Prostate gland (tissue), 2 donors: Measurements from ENCODE around the gene BAAT. TPM values are rescaled to one million over a fixed set of nuclear protein-coding genes. Genes with fewer than 3 reads are reported as not detected.

Source experiments
- DNase-seq: peaks from one replicate; pipeline ENCODE4 v3.0.0-alpha.2; 2019; ENCODE audit warnings: low spot score
- H3K27ac ChIP-seq, 2 donors: fragments of 200-600 bp; sonication (generic); 2 replicates each; pipeline ENCODE4 v1.5.1; 2017 to 2019
- H3K27me3 ChIP-seq: fragments of 200-600 bp; sonication (generic); replicated peaks from 2 replicates; pipeline ENCODE4 v1.5.1; 2019; ENCODE audit not compliant: insufficient read depth
- H3K36me3 ChIP-seq, 2 donors: fragments of 200-600 bp; sonication (generic); 1 replicate in 1 of 2; 2 replicates in 1 of 2; pipeline versions ENCODE4 v1.5.1 to v1.8.1; 2017 to 2019
- H3K4me1 ChIP-seq: fragments of 200-600 bp; sonication (generic); replicated peaks from 2 replicates; pipeline ENCODE4 v1.5.1; 2019
- H3K4me3 ChIP-seq, 2 donors: fragments of 200-600 bp; sonication (generic); 2 replicates each; pipeline ENCODE4 v1.5.1; 2017 to 2019
- H3K9me3 ChIP-seq: fragments of 200-600 bp; sonication (generic); 2 replicates; pipeline ENCODE4 v1.5.1; 2017
- POLR2A ChIP-seq: fragments of 450-650 bp; IDR thresholded peaks from one replicate; pipeline ENCODE4 v1.6.1; 2016; ENCODE audit warnings: antibody characterized with exemption, mild to moderate bottlenecking
- POLR2AphosphoS5 ChIP-seq: sonication (generic); formaldehyde crosslinking; IDR thresholded peaks from one replicate; pipeline ENCODE4 v1.6.1; 2017; ENCODE audit warnings: antibody characterized with exemption
- WGBS: methylation state at CpG from one replicate; pipeline ENCODE4 v1.1.5; 2018; 5-methylcytosine and 5-hydroxymethylcytosine counted together
- intact Hi-C: fragments of 100-400 bp; cut with DNase I; formaldehyde crosslinking; loops from one replicate; pipeline ENCODE4 v1.14.2; 2022
- total RNA-seq, 2 donors: library from RNA; depleted of rRNA; stranded (reverse); fragments of >200 nt; gene quantifications; one replicate each; pipeline ENCODE4 v1.1.0, GENCODE V29; 2016
- TF ChIP-seq, protein P1 (sequence below), 4 experiments: fragments of 200-600 bp in 2 of 4; fragments of 450-650 bp in 2 of 4; sonication (generic) in 2 of 4; IDR thresholded peaks; 1 replicate in 3 of 4; 2 replicates in 1 of 4; pipeline ENCODE4 v1.5.1; 2016 to 2019; ENCODE audit warnings: antibody characterized with exemption in 4 of 4, mild to moderate bottlenecking in 2 of 4, moderate library complexity in 2 of 4

The BAAT gene
- total RNA-seq, 2 donors from 2014 or later = not detected

DNA sequence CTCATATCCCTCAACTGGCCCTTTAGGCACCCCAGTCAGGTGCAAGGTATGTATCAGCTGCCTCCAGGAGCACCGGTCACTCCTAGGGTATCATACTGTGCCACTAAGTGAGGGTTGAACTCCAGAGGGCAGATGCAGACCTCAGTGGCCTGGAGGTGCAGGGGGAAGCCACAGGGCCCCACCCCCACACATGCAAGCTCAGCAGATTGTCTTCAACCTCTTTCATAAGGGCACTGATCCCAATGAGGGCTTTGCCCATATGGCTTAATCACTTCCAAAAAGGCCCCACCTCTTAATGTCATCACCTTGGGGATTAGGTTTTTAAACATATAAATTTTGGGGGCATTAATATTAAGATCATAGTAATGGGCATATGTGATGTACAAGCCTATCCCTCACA lies 28.2 kb downstream of the BAAT start:
- 21% methylated on average over 1 of the region's 1 CpG for WGBS
- no peaks in the 10 kb centered on the region for H3K4me1 ChIP-seq
- TF ChIP-seq, protein P1, sequence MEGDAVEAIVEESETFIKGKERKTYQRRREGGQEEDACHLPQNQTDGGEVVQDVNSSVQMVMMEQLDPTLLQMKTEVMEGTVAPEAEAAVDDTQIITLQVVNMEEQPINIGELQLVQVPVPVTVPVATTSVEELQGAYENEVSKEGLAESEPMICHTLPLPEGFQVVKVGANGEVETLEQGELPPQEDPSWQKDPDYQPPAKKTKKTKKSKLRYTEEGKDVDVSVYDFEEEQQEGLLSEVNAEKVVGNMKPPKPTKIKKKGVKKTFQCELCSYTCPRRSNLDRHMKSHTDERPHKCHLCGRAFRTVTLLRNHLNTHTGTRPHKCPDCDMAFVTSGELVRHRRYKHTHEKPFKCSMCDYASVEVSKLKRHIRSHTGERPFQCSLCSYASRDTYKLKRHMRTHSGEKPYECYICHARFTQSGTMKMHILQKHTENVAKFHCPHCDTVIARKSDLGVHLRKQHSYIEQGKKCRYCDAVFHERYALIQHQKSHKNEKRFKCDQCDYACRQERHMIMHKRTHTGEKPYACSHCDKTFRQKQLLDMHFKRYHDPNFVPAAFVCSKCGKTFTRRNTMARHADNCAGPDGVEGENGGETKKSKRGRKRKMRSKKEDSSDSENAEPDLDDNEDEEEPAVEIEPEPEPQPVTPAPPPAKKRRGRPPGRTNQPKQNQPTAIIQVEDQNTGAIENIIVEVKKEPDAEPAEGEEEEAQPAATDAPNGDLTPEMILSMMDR (IDR thresholded peaks at IDR 0.05) = no peak
- no peak for TF ChIP-seq POLR2A
- no peak for TF ChIP-seq POLR2AphosphoS5
- intact Hi-C loops = no loop called here
- DNase-seq = no peak
- no peaks in the 10 kb centered on the region for H3K9me3 ChIP-seq
- no peaks in the 10 kb centered on the region for H3K36me3 ChIP-seq
- no peak overlapping the region for H3K27ac ChIP-seq
- H3K27me3 ChIP-seq = no peaks in the 10 kb centered on the region
- H3K4me3 ChIP-seq = no peak overlapping the region

DNA sequence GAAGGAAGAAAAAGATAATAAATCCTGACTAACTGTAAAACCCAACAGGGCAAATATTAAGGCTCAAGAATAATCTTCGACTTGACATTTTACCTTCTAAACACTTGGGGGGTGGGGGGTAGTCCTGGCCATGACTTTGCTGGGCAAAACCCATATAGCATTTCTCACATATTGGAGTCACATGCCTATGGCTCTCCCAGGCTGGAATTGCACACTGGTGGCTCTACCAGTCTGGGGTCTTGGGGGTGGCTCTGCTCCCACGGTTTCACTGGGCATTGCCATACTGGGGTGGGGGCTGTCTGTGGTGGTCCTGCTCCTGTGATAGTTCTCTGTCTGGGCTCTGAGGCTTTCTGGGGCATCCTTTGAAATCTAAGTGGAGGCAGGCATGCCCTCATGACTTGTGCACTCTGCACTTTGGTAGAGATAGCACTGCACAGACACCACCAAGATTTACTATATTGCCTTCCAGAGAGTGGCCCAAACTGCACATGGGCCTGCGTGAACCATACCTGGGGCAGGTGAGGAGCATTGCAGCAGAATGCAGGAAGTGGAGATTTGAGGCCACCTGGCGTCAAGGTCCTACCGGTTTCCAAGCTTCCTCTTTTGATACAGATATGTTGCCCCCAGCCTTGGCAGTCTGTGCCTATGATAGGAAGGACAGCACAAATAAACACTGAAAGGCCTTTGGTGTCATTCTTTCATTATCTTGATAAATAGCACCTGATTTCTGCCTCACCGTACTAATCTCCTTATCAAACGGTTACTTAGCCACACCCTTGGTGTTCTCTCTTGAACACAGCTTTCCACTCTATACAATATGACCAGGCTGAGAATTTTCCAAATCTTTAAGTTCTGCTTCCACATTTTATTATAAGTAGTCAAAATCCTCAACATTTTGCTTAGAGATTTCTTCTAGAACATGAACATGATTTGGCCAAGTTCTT lies 29.8 kb downstream of the BAAT start:
- Histone ChIP-seq H3K9me3 (no peaks in the 10 kb centered on the region), H3K27ac (no peak overlapping the region), H3K4me3 (no peak overlapping the region), H3K36me3 (no peaks in the 10 kb centered on the region), H3K4me1 (no peaks in the 10 kb centered on the region), H3K27me3 (no peaks in the 10 kb centered on the region)
- intact Hi-C loops = no loop called here
- TF ChIP-seq POLR2AphosphoS5 = no peak
- TF ChIP-seq, protein P1 (IDR thresholded peaks at IDR 0.05) = no peak
- TF ChIP-seq POLR2A = no peak
- DNase-seq = no peak
- WGBS = 73% methylated on average over 7 of the region's 7 CpGs

GRCh38 chr9:101354143-101354764 lies 30.6 kb downstream of the BAAT start:
- Histone ChIP-seq H3K36me3 (no peaks in the 10 kb centered on the region), H3K27me3 (no peaks in the 10 kb centered on the region), H3K4me1 (no peaks in the 10 kb centered on the region), H3K27ac (no peak overlapping the region), H3K4me3 (no peak overlapping the region), H3K9me3 (no peaks in the 10 kb centered on the region)
- TF ChIP-seq POLR2A = no peak
- no peak for TF ChIP-seq POLR2AphosphoS5
- TF ChIP-seq, protein P1 (IDR thresholded peaks at IDR 0.05) = no peak
- intact Hi-C loops = no loop called here
- 80% methylated on average over 5 of the region's 5 CpGs for WGBS
- DNase-seq = no peak

DNA sequence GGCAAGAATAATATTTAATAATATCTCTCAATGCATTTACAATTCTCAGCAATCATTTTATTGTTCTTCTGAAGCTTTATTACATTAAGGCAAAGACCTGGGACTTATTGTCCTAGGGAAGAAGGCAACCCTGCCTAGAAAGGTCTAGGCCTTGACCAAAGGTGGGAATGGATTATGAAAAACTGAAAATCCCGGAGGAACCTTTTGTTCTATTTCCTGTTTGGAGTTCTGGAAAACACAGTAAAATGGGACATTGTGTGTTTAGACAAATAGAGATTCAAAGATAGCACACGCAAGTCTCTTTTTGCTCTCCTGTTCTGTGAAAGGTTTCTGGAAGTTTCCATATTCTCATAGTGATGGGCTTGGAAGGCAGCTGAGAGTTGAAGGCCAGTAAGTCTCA lies 31.1 kb downstream of the BAAT start:
- Histone ChIP-seq H3K9me3 (no peaks in the 10 kb centered on the region), H3K4me1 (no peaks in the 10 kb centered on the region), H3K36me3 (no peaks in the 10 kb centered on the region), H3K4me3 (no peak overlapping the region), H3K27me3 (no peaks in the 10 kb centered on the region), H3K27ac (no peak overlapping the region)
- DNase-seq = no peak
- WGBS = 53% methylated on average over 2 of the region's 2 CpGs
- TF ChIP-seq, protein P1 (IDR thresholded peaks at IDR 0.05) = no peak
- TF ChIP-seq POLR2A = no peak
- no peak for TF ChIP-seq POLR2AphosphoS5
- intact Hi-C loops = no loop called here
